ENCODE measurements around the gene VPS8. TPM values are rescaled to one million over a fixed set of nuclear protein-coding genes. Genes with fewer than 3 reads are reported as not detected.

The VPS8 gene
- total RNA-seq, 1 experiment from 2014 or later = 72.3 TPM

GRCh38 chr3:185090811-185091210 lies 278.8 kb downstream of the VPS8 start:
- Histone ChIP-seq H3K4me1 (ENCODE audit: control insufficient read depth, insufficient read depth, low read length) (no peaks in the 10 kb centered on the region), H3K27ac (ENCODE audit: low read length) (no peak overlapping the region), H3K36me3 (ENCODE audit: control insufficient read depth, insufficient read depth, low read length) (no peaks in the 10 kb centered on the region), H3K27me3 (ENCODE audit: control insufficient read depth, insufficient read depth, low read length) (peaks cover 15% of the 10 kb centered on the region), H3K4me3 (ENCODE audit: low read depth in 2 of 2, low read length in 2 of 2) (no peak overlapping the region), H3K9me3 (ENCODE audit: control insufficient read depth, insufficient read depth, low read depth, low read length) (no peaks in the 10 kb centered on the region)
- DNase-seq (ENCODE audit: low read depth, low spot score) (no peak), ATAC-seq (no peak)
- ChIA-PET CTCF (interaction anchor here (1.2 kb wide), 1 partner anchor 216 kb away, joined by 10 read pairs; no protein-coding TSS in a partner anchor), POLR2A (no interaction called here)
- no TSS peak for BruUV-seq (replicated peaks)
- in situ Hi-C loops (cut with HindIII; ENCODE audit: low pct_unique_long_range_greater_than_20kb, low sequenced_read_pairs) (no loop called here), intact Hi-C loops (cut with micrococcal nuclease; ENCODE audit: unreplicated experiment) (no loop called here)
- TF ChIP-seq CTCF (IDR thresholded peaks at IDR 0.05) (no peak), TCF7L2 (IDR thresholded peaks at IDR 0.05; ENCODE audit: low read depth, low read length) (no peak), REST (IDR thresholded peaks at IDR 0.05; ENCODE audit: insufficient read depth in 1 of 2, low read depth in 2 of 2, low read length in 1 of 2) (no peak), SIN3A (IDR thresholded peaks at IDR 0.05; ENCODE audit: borderline replicate concordance, insufficient read depth, low read depth, low read length) (no peak), POLR2AphosphoS5 (IDR thresholded peaks at IDR 0.05; ENCODE audit: low read depth, low read length) (no peak)

DNA sequence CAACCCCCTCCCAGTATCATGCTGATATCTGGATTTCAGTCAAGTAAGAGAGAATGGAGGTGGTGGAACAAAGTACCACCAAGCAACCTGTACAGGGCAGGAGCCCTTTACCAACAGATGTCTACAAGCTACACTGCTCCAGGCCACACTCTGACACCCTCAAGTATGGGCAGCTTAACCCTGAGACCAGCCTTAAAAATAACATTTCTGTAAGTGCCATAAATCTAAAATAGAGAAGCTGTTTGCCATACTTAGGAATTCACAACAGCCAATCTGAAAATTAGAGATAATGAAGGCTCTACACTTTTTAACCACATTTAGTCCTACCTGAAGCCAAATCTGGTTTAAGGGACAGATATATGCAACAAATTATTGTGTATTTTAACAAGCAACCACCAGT lies 281.1 kb downstream of the VPS8 start:
- intact Hi-C loops (cut with micrococcal nuclease; ENCODE audit: unreplicated experiment) = no loop called here
- no peak for TF ChIP-seq POLR2AphosphoS5 (IDR thresholded peaks at IDR 0.05; ENCODE audit: low read depth, low read length)
- TF ChIP-seq CTCF (IDR thresholded peaks at IDR 0.05) = no peak
- TF ChIP-seq TCF7L2 (IDR thresholded peaks at IDR 0.05; ENCODE audit: low read depth, low read length) = no peak
- no TSS peak for BruUV-seq (replicated peaks)
- H3K4me1 ChIP-seq (ENCODE audit: control insufficient read depth, insufficient read depth, low read length) = no peaks in the 10 kb centered on the region
- DNase-seq (ENCODE audit: low read depth, low spot score) (no peak), ATAC-seq (no peak)
- CTCF ChIA-PET = no interaction called here
- peaks cover 8% of the 10 kb centered on the region; the same call in 1 of the 2 replicates for H3K27me3 ChIP-seq (ENCODE audit: control insufficient read depth, insufficient read depth, low read length)
- H3K27ac ChIP-seq (ENCODE audit: low read length) = no peak overlapping the region
- H3K9me3 ChIP-seq (ENCODE audit: control insufficient read depth, insufficient read depth, low read depth, low read length) = no peaks in the 10 kb centered on the region
- in situ Hi-C loops (cut with HindIII; ENCODE audit: low pct_unique_long_range_greater_than_20kb, low sequenced_read_pairs) = no loop called here
- no peak overlapping the region for H3K4me3 ChIP-seq (ENCODE audit: low read depth in 2 of 2, low read length in 2 of 2)
- H3K36me3 ChIP-seq (ENCODE audit: control insufficient read depth, insufficient read depth, low read length) = no peaks in the 10 kb centered on the region
- POLR2A ChIA-PET = no interaction called here

All from Panc1 (cell line).